ENCODE results near the gene GLRX5. TPM values are rescaled to one million over a fixed set of nuclear protein-coding genes. Genes with fewer than 3 reads are reported as not detected.
A peak's percentile ranks its signal among the peaks of the same experiment; 100 is the strongest.

The GLRX5 gene
- total RNA-seq, 4 donors from 2014 or later: 11.6 to 177 (median 38.2) TPM

- no peak overlapping the region for H3K4me3 ChIP-seq
- H3K36me3 ChIP-seq: no peaks in the 10 kb centered on the region
- H3K9me3 ChIP-seq: no peaks in the 10 kb centered on the region
- H3K27ac ChIP-seq: peak overlapping the region in 2 of 4 donors; percentile 22 to 39
- WGBS, 2 donors (ENCODE audit: low coverage in 1 of 2): 64 to 72% methylated on average over 4 to 6 of the region's 6 CpGs
- no peak for DNase-seq
- H3K4me1 ChIP-seq: peaks cover 2 to 37% (median 25%) of the 10 kb centered on the region in 4 donors
- intact Hi-C loops (cut with DNase I; ENCODE audit: low total_unique reads) (no loop called here), in situ Hi-C loops (cut with MboI; ENCODE audit: low pct_ligation_motif_present in 1 of 4, low pct_unique_long_range_greater_than_20kb in 1 of 4, low sequenced_read_pairs in 3 of 4) (no loop called here)
- no peaks in the 10 kb centered on the region for H3K27me3 ChIP-seq
- TF ChIP-seq EP300 (IDR thresholded peaks at IDR 0.05; ENCODE audit: low read depth): no peak
- no peak for TF ChIP-seq POLR2AphosphoS5 (IDR thresholded peaks at IDR 0.05)
- TF ChIP-seq POLR2A (IDR thresholded peaks at IDR 0.05): no peak
- no peak for TF ChIP-seq CTCF (IDR thresholded peaks at IDR 0.05)
Measured at GRCh38 chr14:95504135-95505029, 30.5 kb upstream of the GLRX5 start.

- peak overlapping the region in 2 of 4 donors; percentile 22 to 39 for H3K27ac ChIP-seq
- WGBS, 2 donors (ENCODE audit: low coverage in 1 of 2): 88 to 100% methylated on average over 1 to 17 of the region's 17 CpGs
- in situ Hi-C loops (cut with MboI; ENCODE audit: low pct_ligation_motif_present in 1 of 4, low pct_unique_long_range_greater_than_20kb in 1 of 4, low sequenced_read_pairs in 3 of 4): no loop called here
Measured at GRCh38 chr14:95505030-95505589, 29.7 kb upstream of the GLRX5 start.

GRCh38 chr14:95507174-95507573 lies 27.7 kb upstream of the GLRX5 start:
- TF ChIP-seq CTCF (IDR thresholded peaks at IDR 0.05) (no peak), POLR2AphosphoS5 (IDR thresholded peaks at IDR 0.05) (peak in 1 of 3 donors; percentile 19)
- peaks cover 0 to 15% (median 12%) of the 10 kb centered on the region in 4 donors for H3K4me1 ChIP-seq
- DNase-seq: peak; percentile 53
- no peaks in the 10 kb centered on the region for H3K36me3 ChIP-seq
- H3K27ac ChIP-seq: peak overlapping the region; percentile 17 to 72 (median 52)
- in situ Hi-C loops (cut with MboI; ENCODE audit: low pct_ligation_motif_present in 1 of 4, low pct_unique_long_range_greater_than_20kb in 1 of 4, low sequenced_read_pairs in 3 of 4): no loop called here
- 67% methylated on average over 8 of the region's 8 CpGs; no CpG with 5 or more reads in 1 of the 2 donors for WGBS, 2 donors (ENCODE audit: low coverage in 1 of 2)
- H3K27me3 ChIP-seq: no peaks in the 10 kb centered on the region
- H3K9me3 ChIP-seq: no peaks in the 10 kb centered on the region
- intact Hi-C loops (cut with DNase I; ENCODE audit: low total_unique reads): no loop called here
- H3K4me3 ChIP-seq: no peak overlapping the region

More at GRCh38 chr14:95505030-95505589, 29.7 kb upstream of the GLRX5 start:
- DNase-seq: no peak
- intact Hi-C loops (cut with DNase I; ENCODE audit: low total_unique reads): no loop called here
- Histone ChIP-seq H3K9me3 (no peaks in the 10 kb centered on the region), H3K4me1 (peaks cover 0 to 30% (median 22%) of the 10 kb centered on the region in 4 donors), H3K27me3 (no peaks in the 10 kb centered on the region), H3K36me3 (no peaks in the 10 kb centered on the region), H3K4me3 (no peak overlapping the region)
- no peak for TF ChIP-seq CTCF (IDR thresholded peaks at IDR 0.05)
- TF ChIP-seq POLR2A (IDR thresholded peaks at IDR 0.05): no peak
- TF ChIP-seq POLR2AphosphoS5 (IDR thresholded peaks at IDR 0.05): no peak
- TF ChIP-seq EP300 (IDR thresholded peaks at IDR 0.05; ENCODE audit: low read depth): no peak

- Histone ChIP-seq H3K27me3 (no peaks in the 10 kb centered on the region), H3K36me3 (no peaks in the 10 kb centered on the region), H3K9me3 (no peaks in the 10 kb centered on the region), H3K4me3 (no peak overlapping the region), H3K4me1 (peaks cover 0 to 15% (median 10%) of the 10 kb centered on the region in 4 donors), H3K27ac (peak overlapping the region; percentile 17 to 72 (median 52))
- in situ Hi-C loops (cut with MboI; ENCODE audit: low pct_ligation_motif_present in 1 of 4, low pct_unique_long_range_greater_than_20kb in 1 of 4, low sequenced_read_pairs in 3 of 4): no loop called here
- TF ChIP-seq CTCF (IDR thresholded peaks at IDR 0.05): no peak
- TF ChIP-seq POLR2AphosphoS5 (IDR thresholded peaks at IDR 0.05): no peak
- TF ChIP-seq POLR2A (IDR thresholded peaks at IDR 0.05): no peak
- DNase-seq: no peak
- 17 to 38% methylated on average over 2 to 3 of the region's 3 CpGs for WGBS, 2 donors (ENCODE audit: low coverage in 1 of 2)
- intact Hi-C loops (cut with DNase I; ENCODE audit: low total_unique reads): no loop called here
Measured at GRCh38 chr14:95507701-95508103, 27.1 kb upstream of the GLRX5 start.
